Stimulated activated CD4-positive, alpha-beta T cell treated with anti-CD3 and anti-CD28 coated beads, Interleukin-12 subunit alpha, Interleukin-12 subunit beta, amount 100 ng/mL, for 48 hours (primary cell): ENCODE measurements around the gene MVK.
"Not testable (repeated sequence)": the region's sequence is repeated elsewhere in the genome, so short reads cannot be mapped to it uniquely, and the experiment has no call there.

Experiments used
- DNase-seq, 3 donors: peaks; one replicate each; pipeline ENCODE4 v3.0.0-alpha.2; 2020; ENCODE audit warnings: low read depth in 2 of 3, low spot score in 1 of 3

The MVK gene

GRCh38 chr12:109588461-109589239 is 15.1 kb downstream of the MVK start:
- DNase-seq: no peak

- no peak for DNase-seq
These were observed 15.6 kb downstream of the MVK start for GRCh38 chr12:109589240-109589590.

DNA sequence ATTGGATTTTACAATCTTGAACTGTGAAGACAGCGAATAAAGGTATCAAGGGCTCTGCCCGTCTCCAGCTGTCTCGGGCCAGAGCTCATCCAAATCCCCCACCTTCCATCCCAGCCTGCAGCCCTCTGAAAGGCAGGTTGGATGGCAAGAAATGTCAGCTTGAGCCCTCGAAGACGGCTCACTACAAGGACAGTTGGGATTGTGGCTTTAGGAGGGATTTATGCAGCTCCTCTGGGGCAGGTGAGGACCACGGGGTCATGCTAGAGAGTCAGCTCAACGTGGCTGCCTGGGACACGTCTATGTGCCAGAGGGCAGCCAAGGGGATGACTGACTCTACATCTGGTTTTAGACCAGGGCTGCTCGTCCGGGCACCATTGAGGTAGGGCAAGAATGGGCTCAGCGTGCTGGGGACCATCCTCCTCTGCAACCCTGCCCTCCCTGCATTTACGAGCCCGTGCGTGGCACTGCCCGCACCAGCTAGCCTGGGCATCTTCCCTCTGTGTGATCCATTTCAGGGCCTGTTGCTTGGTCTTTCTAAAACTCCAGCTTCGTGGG is 16.2 kb downstream of the MVK start:
- no peak for DNase-seq

- no peak for DNase-seq
These were observed 17.0 kb downstream of the MVK start for GRCh38 chr12:109590566-109590965.

GRCh38 chr12:109591041-109591440 is 17.4 kb downstream of the MVK start:
- DNase-seq: no peak

DNA sequence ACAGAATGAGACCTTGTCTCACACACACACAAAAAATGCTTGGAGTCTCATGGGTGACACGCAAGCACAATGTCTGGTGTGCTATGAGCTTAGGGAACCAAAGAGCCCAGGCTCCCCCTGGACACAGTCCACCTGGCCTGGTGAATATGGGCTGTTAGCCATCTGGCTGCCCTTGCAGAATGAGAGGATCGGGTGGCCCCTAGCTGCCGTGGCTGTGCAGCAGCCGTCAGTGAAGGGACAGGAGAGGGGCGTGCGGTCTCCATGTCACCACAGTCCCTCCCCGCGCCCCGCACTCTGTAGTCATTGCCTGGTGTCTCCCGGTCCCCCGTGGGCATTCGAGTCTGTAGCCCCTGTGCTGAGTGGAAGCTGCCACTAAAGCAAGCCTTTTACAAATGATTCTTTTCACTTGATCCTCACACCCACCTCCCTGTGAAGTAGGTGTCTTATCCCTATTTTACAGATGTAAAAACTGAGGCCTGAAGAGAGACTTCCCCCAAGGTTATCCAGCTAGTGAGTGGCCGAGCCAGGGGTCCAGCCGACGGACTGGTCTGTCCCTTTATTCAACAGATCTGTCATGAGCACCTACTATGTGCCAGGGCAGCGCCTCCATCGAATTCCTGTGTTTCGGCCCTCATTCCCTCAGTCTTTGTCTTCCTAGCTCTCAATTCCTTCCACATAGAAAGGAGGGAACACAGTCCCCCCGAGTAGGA is 18.8 kb downstream of the MVK start:
- no peak for DNase-seq

DNA sequence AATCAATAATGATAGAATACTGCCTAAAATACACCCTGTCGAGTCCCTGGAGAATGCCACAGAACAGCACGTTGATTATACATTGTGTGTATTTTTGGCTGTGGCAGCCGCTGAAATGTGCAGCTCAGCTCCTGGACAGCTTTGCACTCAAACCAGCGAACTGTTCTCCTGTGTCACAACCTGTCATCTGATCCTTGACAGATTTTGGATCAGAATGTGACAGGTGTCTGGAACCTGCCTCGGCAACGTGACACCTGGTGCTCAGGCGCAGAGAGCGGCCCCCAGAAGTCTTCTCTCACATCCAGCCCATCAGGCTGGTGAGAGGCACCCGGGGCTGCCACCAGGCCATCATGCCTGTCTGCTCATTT is 19.3 kb downstream of the MVK start:
- DNase-seq: no peak

GRCh38 chr12:109594556-109595317 is 21.1 kb downstream of the MVK start:
- DNase-seq: no peak

GRCh38 chr12:109595321-109595902 is 21.8 kb downstream of the MVK start:
- peak; percentile 9 to 57 (median 50) for DNase-seq

GRCh38 chr12:109596418-109597244 is 23.0 kb downstream of the MVK start:
- no peak for DNase-seq

GRCh38 chr12:109597414-109597794 is 23.8 kb downstream of the MVK start:
- DNase-seq: no peak

GRCh38 chr12:109597795-109598427 is 24.3 kb downstream of the MVK start:
- peak; percentile 52 to 62 (median 60) for DNase-seq

- no peak for DNase-seq
These were observed 24.8 kb downstream of the MVK start for GRCh38 chr12:109598428-109598854.

DNA sequence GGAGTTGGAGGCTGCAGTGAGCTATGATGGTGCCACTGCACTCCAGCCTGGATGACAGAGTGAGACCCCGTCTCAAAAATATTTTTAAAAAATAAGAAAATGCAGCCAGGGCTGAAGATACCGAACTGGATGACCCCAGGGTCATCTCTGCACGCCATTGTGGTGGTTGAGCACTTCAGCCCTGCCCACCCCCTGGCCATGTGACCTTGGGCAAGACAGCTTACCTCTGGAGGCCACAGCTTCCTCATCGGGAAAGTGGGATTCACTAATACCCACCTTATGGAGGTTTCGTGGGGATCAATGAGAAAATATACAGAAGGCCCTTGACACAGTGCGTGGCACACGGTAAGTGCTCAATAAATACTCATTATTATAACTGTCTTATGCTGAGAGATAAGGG is 25.5 kb downstream of the MVK start:
- DNase-seq: no peak

- no peak for DNase-seq
These were observed 26.9 kb downstream of the MVK start for GRCh38 chr12:109600481-109600880.

DNA sequence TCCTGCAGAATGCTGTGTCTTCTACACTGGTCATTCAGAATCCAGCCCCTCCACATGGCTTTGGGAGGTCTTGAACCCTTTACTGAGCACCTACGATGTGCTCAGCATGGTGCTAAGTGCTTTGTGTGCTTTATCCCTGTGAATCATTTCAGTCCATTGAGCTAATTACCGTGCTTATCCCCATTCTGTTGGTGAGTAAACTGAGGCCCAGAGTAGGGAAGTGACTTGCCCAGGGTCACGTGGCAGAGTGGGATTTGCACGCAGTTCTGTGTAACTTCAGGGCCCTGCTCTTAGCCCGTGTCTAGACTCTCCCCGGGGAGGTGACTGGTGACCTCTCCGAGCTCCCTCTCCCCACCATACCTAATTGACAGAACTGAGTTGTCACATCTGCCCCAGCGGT is 27.4 kb downstream of the MVK start:
- no peak for DNase-seq

GRCh38 chr12:109601557-109601956 is 28.0 kb downstream of the MVK start:
- no peak for DNase-seq

GRCh38 chr12:109602132-109602531 is 28.5 kb downstream of the MVK start:
- DNase-seq: not testable (repeated sequence)

DNA sequence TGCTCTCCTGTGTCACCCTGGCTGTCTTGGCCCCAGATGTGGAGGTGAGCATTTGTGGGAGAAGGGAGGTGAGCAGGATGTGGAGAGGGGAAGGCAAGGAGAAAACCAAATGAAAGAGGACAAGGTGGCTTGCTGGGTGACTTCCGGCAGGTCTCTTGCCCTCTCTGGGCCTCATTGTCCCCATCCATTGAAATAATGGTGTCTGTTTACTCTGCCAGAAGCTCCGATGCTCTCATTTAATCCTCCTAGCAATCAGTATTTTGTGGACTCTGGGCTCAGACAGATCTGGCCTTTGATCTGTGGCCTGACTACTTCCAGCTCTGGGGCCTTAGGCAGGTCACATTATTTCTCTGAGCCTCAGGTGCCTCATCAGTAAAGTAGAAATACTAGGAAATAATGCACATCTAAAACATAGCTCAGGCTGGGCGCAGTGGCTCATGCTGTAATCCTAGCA is 30.6 kb downstream of the MVK start:
- DNase-seq: no peak

- no peak for DNase-seq
These were observed 31.4 kb downstream of the MVK start for GRCh38 chr12:109605016-109605415.
